ENCODE results near the gene FBXO34.
"Not testable (repeated sequence)": the region's sequence is repeated elsewhere in the genome, so short reads cannot be mapped to it uniquely, and the experiment has no call there.

Gene FBXO34

GRCh38 chr14:55336691-55337090, 65.5 kb downstream of the FBXO34 start:
- Histone ChIP-seq H3K4me2 (no peak overlapping the region), H3K9me3 (no peaks in the 10 kb centered on the region), H3K27ac (no peak overlapping the region), H3K4me1 (peaks cover 8% of the 10 kb centered on the region), H3K9ac (no peak overlapping the region), H3K4me3 (no peak overlapping the region), H4K20me1 (peaks cover 90% of the 10 kb centered on the region), H3K36me3 (peaks cover 5% of the 10 kb centered on the region; the same call in 1 of the 2 replicates), H3K27me3 (no peaks in the 10 kb centered on the region)
- no peak for TF ChIP-seq Cebpa-rat (IDR thresholded peaks at IDR 0.05)

- H4K20me1 ChIP-seq, result peaks cover 92% of the 10 kb centered on the region
Measured at GRCh38 chr14:55339770-55340169, 68.5 kb downstream of the FBXO34 start.

GRCh38 chr14:55340482-55340881, 69.3 kb downstream of the FBXO34 start:
- H3K4me1 ChIP-seq, result no peaks in the 10 kb centered on the region
- no peak overlapping the region for H3K4me3 ChIP-seq
- H3K9me3 ChIP-seq, result no peaks in the 10 kb centered on the region
- H3K4me2 ChIP-seq, result no peak overlapping the region
- no peak overlapping the region for H3K27ac ChIP-seq
- peaks cover 5% of the 10 kb centered on the region; the same call in 1 of the 2 replicates for H3K36me3 ChIP-seq
- TF ChIP-seq Cebpa-rat (IDR thresholded peaks at IDR 0.05), result no peak
- peaks cover 92% of the 10 kb centered on the region for H4K20me1 ChIP-seq
- H3K9ac ChIP-seq, result no peak overlapping the region
- H3K27me3 ChIP-seq, result no peaks in the 10 kb centered on the region

More at GRCh38 chr14:55339770-55340169, 68.5 kb downstream of the FBXO34 start:
- Histone ChIP-seq H3K36me3 (peaks cover 5% of the 10 kb centered on the region; the same call in 1 of the 2 replicates), H3K9me3 (no peaks in the 10 kb centered on the region), H3K27me3 (no peaks in the 10 kb centered on the region), H3K9ac (no peak overlapping the region), H3K4me3 (no peak overlapping the region), H3K27ac (no peak overlapping the region), H3K4me2 (no peak overlapping the region), H3K4me1 (no peaks in the 10 kb centered on the region)
- TF ChIP-seq Cebpa-rat (IDR thresholded peaks at IDR 0.05), result no peak

GRCh38 chr14:55341781-55342180, 70.6 kb downstream of the FBXO34 start:
- peaks cover 95% of the 10 kb centered on the region for H4K20me1 ChIP-seq
- no peak overlapping the region for H3K4me3 ChIP-seq
- TF ChIP-seq Cebpa-rat (IDR thresholded peaks at IDR 0.05), result no peak
- H3K4me2 ChIP-seq, result no peak overlapping the region
- H3K9me3 ChIP-seq, result no peaks in the 10 kb centered on the region
- no peaks in the 10 kb centered on the region for H3K27me3 ChIP-seq
- H3K9ac ChIP-seq, result no peak overlapping the region
- H3K4me1 ChIP-seq, result no peaks in the 10 kb centered on the region
- H3K36me3 ChIP-seq, result peaks cover 5% of the 10 kb centered on the region; the same call in 1 of the 2 replicates
- H3K27ac ChIP-seq, result no peak overlapping the region

GRCh38 chr14:55344582-55345163, 73.5 kb downstream of the FBXO34 start:
- H3K4me3 ChIP-seq, H3K9me3 ChIP-seq, H3K9ac ChIP-seq, H3K27me3 ChIP-seq, H3K36me3 ChIP-seq, H3K27ac ChIP-seq, H3K4me2 ChIP-seq: not testable (repeated sequence)
- H4K20me1 ChIP-seq, result peaks cover 98% of the 10 kb centered on the region
- peaks cover 14% of the 10 kb centered on the region for H3K4me1 ChIP-seq

GRCh38 chr14:55347040-55347439, 75.8 kb downstream of the FBXO34 start:
- Histone ChIP-seq H3K4me1 (peaks cover 17% of the 10 kb centered on the region), H3K27me3 (no peaks in the 10 kb centered on the region), H4K20me1 (peaks cover 97% of the 10 kb centered on the region), H3K27ac (no peak overlapping the region), H3K9me3 (no peaks in the 10 kb centered on the region), H3K4me2 (no peak overlapping the region), H3K9ac (no peak overlapping the region), H3K36me3 (peaks cover 19% of the 10 kb centered on the region), H3K4me3 (no peak overlapping the region)
- TF ChIP-seq Cebpa-rat (IDR thresholded peaks at IDR 0.05), result no peak

- Histone ChIP-seq H3K27me3 (no peaks in the 10 kb centered on the region), H3K4me1 (peaks cover 17% of the 10 kb centered on the region), H3K36me3 (peaks cover 26% of the 10 kb centered on the region), H3K9me3 (no peaks in the 10 kb centered on the region), H3K27ac (no peak overlapping the region), H3K9ac (no peak overlapping the region), H3K4me3 (no peak overlapping the region), H3K4me2 (no peak overlapping the region), H4K20me1 (peaks cover 97% of the 10 kb centered on the region)
- no peak for TF ChIP-seq Cebpa-rat (IDR thresholded peaks at IDR 0.05)
Measured at GRCh38 chr14:55347748-55348147, 76.5 kb downstream of the FBXO34 start.

GRCh38 chr14:55348766-55349453, 77.7 kb downstream of the FBXO34 start:
- no peak for TF ChIP-seq Cebpa-rat (IDR thresholded peaks at IDR 0.05)
- no peak overlapping the region for H3K27ac ChIP-seq
- H3K36me3 ChIP-seq, result peaks cover 32% of the 10 kb centered on the region
- H3K9me3 ChIP-seq, result no peaks in the 10 kb centered on the region
- H3K27me3 ChIP-seq, result no peaks in the 10 kb centered on the region
- no peak overlapping the region for H3K9ac ChIP-seq
- peaks cover 17% of the 10 kb centered on the region for H3K4me1 ChIP-seq
- peaks cover 95% of the 10 kb centered on the region for H4K20me1 ChIP-seq
- H3K4me3 ChIP-seq, result no peak overlapping the region
- H3K4me2 ChIP-seq, result peak overlapping the region; percentile 54

- H3K27me3 ChIP-seq, result no peaks in the 10 kb centered on the region
- H3K9me3 ChIP-seq, result no peaks in the 10 kb centered on the region
- no peak overlapping the region for H3K9ac ChIP-seq
- peaks cover 96% of the 10 kb centered on the region for H4K20me1 ChIP-seq
- peak overlapping the region; percentile 54 for H3K4me2 ChIP-seq
- peaks cover 17% of the 10 kb centered on the region for H3K4me1 ChIP-seq
- H3K27ac ChIP-seq, result no peak overlapping the region
- H3K4me3 ChIP-seq, result no peak overlapping the region
- TF ChIP-seq Cebpa-rat (IDR thresholded peaks at IDR 0.05), result no peak
- peaks cover 38% of the 10 kb centered on the region for H3K36me3 ChIP-seq
Measured at GRCh38 chr14:55349565-55349964, 78.3 kb downstream of the FBXO34 start.

- TF ChIP-seq Cebpa-rat (IDR thresholded peaks at IDR 0.05), result no peak
- Histone ChIP-seq H3K9ac (no peak overlapping the region), H3K4me1 (peaks cover 17% of the 10 kb centered on the region), H3K4me3 (no peak overlapping the region), H4K20me1 (peaks cover 87% of the 10 kb centered on the region), H3K27ac (no peak overlapping the region), H3K9me3 (no peaks in the 10 kb centered on the region), H3K4me2 (no peak overlapping the region), H3K27me3 (no peaks in the 10 kb centered on the region), H3K36me3 (peaks cover 46% of the 10 kb centered on the region)
Measured at GRCh38 chr14:55350461-55350860, 79.2 kb downstream of the FBXO34 start.

Data from BLaER1 (cell line).